ENCODE results near the gene SERPINB4.
"Not testable (repeated sequence)": the region's sequence is repeated elsewhere in the genome, so short reads cannot be mapped to it uniquely, and the experiment has no call there.

The SERPINB4 gene

DNA sequence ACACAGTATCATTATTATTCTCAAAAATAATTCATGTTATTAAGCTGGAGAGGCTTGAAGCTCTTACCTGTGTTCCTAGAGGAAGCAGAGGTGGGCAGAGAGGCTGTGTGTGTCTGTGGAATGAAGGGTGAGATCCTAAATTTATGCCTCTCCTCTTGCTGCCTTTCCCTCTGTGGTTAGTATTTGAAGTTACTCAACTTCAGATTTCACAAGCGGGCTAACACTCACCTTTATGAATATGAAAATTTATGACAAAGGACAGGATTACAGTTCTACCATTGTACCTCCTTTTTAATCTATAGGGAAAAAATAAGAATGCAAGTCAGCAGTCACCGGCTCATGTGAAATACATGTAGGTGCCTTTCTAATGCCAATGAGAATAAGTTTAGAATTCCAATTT, at the start of gene SERPINB4:
Gene SERPINB4 (minus strand): TSS at position 115 of the 400 bp plus-strand sequence. CDS start 679 bp downstream, outside the sequence.
- DNase-seq = not testable (repeated sequence)

DNA sequence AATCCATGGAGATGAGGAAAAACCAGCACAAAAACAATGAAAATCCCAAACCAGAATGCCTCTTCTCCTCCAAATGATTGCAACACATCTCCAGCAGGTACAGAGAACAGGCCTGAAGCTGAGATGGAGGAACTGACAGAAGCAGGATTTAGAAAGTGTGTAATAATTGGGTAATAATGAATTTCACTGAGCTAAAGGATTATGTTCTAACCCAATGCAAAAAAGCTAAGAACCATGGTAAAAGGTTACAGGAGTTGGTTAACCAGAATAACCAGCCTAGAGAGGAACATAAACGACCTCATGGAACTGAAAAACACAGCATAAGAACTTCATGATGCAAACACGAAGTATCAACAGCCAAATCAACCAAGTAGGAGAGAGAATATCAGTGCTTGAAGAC, 45.0 kb upstream of the SERPINB4 start:
- DNase-seq = no peak

DNA sequence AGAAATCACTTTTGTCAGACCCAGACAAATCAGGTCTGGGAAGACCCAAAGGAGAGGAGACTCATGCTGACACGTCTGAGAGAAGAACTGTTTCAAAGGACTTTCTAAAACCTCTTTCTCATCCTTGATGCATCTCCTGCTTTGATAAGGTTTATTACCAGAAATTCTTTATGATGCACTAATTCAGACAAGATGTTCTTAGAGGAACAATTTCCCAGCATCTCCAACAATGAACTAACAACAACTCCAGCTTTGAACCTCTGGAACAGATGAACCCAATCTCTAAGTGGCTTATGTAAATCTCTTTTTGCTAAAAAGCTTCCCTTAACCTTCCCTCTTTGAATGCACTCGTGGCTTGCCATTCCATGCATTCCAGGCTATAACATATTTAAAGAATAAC, 42.8 kb upstream of the SERPINB4 start:
- no peak for DNase-seq

DNA sequence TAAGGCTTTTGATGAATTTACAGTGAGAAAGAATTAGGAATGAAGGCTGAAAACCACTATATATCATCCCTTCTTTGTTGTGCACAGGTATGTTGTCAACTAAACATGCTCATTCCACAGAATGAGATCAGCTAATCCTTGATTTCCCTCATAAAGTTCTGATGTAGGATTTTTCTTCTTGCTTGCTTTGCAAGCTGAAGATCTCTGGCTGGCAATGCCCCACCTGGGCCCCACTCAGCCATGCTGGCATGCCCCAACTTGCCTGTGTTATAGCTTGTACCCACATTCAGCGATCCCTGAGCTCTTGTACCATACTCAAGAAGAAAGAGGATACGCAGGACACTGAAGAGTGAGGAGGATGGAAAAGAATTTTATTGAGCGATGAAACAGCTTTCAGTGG, 40.7 kb upstream of the SERPINB4 start:
- no peak for DNase-seq

DNA sequence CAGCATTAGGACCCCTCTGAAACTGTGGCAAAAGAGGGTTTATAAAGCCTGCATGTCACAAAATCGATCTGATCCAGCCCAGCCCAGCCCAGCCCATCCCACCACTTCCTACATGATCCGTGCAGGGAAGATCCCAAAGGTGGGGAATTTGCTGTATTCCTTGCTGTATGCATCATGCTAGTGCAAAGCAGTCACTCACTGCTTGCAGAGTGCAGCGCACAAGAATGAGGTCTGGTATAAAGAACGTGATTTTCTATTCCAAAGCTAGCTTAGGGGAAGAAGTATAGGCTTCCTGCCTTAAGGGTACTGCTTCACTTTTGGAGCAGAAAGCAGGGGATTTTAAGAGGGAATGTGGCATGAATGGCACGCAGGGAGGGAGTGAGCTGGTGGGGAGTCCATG, 39.8 kb upstream of the SERPINB4 start:
- DNase-seq = no peak

DNA sequence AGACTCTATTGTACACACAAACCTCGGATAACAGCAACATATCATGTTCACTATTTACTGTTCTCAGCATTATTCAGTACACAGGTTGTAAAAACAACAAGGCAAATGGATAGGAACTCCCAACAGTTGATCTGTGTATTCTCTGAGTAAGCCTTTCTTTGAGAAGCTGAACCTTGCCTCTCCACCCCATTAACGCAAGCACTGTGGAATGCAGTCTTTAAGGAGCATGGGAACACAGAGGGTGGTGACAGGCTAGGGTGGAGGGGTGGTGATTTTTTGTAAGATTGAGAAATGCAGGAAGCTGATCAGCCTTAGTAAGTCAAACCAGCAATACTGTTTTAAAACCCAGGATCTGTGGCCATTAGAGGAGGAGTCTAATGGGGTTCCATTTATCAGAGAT, 39.1 kb upstream of the SERPINB4 start:
- no peak for DNase-seq

DNA sequence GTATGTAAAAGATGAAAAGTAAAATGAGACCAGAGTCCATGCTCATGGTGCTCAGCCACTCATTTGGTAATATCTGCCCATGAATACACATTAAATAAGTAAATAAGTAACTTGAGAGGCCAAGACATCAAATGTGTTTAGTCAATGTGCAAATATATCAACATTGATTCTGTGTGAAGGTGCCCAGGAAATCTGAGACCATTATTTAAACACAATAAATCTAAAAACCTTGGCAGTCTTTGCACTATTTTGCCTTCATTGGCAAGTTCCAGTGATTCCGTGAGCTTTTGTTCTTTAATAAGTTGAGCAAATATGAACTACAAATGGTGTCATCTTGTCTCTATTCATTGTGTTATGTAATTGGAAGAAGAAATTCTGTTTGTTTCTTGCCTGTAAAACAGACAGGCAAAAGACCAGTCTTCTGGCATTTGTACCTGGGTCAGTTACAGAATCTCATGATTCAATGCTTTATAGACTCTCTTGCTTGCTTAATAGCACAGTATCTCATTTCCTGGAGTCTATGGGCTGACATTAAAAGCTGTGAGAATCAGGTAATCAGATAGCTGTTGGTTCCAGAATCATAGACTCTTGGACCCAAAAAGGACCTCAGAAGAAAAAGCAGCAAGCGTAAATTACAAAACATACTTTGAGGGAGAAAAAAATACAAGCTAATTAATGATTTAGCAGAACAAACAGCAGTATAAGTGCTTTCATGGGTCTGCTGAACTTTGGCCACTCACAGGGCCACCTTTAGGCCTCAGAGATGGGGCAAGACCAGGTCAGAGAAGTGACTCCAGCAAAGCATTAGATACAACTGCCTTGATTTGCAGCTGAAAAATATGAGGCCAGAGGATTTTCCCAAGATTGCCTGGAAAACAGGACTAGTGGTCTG, 37.6 kb upstream of the SERPINB4 start:
- no peak for DNase-seq

DNA sequence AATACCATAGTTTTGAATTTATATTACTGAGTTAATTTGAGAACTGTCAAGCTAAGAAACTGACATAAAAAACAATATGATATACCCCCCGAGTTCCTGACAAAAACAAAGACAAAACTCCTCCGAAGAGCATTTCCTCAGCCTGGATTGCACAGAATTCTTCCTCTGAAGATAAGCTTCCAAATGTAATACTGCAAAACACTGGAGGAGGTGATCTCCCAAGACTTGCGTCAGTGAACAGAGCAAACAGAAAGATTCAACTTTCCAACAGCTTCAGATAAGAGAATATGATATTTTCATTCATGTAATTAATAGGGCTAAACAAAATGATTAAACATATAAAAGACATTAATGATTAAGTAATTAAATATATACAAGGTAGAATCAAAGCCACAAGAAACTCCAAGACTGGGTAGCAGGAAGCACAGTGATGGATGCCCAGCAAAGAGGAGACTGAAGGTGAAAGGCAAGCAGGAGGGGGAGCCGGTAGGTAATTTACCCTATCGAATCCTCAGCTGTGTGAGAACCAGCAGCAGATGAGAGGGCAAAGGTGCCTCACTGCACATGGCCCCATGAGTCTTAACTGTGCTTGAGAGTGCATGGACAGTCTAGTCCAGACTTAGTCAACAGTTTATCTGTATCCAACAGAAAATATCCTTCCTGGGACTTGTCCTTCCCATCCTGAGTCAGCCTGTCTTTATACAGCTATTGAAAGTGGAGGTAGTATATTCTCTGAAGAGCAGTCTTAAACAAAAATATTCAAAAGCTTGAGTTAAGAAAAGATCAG, 36.0 kb upstream of the SERPINB4 start:
- DNase-seq = no peak

DNA sequence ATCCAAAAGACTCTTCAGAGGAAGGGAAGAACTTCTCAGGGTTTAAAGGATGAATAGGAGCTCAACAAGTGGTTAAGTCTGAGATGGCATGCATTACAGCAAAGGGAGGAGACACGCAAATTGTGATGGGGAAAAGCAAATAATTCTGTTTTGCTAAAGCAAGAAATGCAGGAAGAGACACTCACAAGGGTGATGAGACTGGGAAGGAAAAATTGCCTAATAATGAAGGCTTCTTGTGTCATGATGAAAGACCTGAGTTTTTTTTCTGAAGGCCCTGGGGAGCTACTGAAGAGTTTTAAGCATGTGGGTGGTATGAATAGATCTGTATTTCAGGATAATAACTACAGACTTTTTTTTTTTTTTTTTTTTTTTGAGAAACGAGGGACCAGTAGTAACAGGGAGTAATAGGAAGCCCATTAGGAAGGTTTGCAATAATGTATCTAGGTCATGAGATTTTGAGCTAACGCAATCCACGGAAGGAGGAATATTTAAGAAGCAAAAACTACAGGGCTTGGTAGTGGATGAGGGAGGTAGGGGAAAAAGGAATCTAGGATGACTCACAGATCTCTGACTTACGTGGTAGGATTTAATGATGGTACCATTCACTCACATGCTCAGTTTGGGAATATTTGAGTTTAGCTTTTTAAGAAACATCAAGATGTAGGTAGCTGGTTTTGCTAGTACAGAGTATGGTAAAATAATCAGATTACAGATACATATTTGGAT, 33.6 kb upstream of the SERPINB4 start:
- DNase-seq = no peak

DNA sequence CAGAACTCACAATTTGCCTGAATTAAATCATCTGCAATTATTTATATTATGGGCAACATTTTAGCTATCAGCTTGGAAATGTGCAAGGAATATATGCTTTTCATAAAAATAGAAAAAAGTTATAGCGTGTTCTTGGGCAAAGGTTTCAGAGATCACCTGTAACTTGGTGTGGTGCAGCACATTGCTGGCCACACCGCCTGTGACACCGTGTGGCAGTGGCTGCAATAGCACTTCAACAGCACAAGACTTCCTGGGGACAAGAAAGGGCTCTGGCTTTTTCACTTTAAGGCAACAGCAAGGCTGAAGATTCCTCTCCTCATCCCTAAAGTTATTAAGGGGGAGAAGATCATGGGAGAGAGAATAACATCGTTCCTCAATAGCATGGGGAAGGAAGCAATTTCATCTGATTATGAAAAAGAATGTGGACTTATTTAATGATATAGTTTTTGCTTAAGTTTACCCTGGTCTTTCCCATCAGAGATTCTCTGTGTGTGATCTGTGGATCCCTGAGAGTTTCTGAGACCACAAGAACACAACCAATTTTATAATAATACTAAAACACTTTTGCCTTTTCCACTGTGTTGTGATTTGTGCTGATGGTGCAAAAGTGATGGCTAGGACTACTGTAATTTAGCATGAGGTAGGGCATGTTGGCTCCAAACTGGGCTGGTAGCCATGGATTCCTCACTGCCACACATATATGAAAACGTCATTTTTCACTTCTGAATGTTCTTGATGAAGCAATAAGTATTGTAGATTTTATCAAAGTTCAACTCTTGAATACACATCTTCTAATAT, 32.7 kb upstream of the SERPINB4 start:
- no peak for DNase-seq

DNA sequence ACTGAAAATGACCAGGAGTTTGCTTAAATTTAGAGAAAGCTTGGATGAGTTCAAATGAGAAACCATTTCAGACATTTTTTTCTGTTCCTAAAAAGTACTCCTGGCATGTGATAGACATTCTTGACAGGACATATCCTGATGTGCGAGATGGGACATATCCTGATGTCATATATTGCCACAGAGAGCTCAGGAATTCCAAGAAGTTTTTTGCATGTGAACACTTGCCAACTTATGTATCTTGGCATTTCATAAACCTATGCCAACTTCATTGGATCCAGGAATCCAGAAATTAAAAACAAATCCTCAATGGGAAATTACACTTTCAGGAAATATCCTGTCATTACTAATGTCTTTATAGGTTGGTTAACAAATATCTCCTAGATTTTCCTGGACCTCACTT, 20.5 kb upstream of the SERPINB4 start:
- no peak for DNase-seq

DNA sequence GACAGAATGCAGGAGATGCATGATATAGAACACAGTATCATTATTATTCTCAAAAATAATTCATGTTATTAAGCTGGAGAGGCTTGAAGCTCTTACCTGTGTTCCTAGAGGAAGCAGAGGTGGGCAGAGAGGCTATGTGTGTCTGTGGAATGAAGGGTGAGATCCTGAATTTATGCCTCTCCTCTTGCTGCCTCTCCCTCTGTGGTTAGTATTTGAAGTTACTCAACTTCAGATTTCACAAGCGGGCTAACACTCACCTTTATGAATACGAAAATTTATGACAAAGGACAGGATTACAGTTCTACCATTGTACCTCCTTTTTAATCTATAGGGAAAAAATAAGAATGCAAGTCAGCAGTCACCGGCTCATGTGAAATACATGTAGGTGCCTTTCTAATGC, 17.7 kb upstream of the SERPINB4 start, which contains the start of gene SERPINB3:
Gene SERPINB3 (minus strand): TSS at position 144 of the 400 bp plus-strand sequence. CDS start 677 bp downstream, outside the sequence.
- DNase-seq = not testable (repeated sequence)

DNA sequence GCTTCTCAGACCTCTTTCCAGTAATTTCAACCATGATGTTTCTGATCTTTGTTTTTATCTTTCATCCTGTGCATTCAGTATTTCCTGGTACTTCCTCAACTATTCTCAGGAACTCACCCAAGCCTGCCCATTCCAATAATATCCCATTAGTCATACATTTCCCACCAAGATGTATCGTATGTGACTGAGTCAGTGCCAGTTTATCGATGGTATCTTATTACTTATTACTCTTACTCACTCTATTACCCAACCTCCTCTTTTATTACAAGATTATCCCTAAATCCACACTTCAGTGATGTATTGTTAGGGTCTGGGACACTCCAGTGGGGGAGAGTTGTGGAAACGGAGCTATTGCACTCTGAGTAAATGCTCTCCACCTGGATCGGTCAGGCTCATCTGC, 14.9 kb upstream of the SERPINB4 start:
- DNase-seq = not testable (repeated sequence)

DNA sequence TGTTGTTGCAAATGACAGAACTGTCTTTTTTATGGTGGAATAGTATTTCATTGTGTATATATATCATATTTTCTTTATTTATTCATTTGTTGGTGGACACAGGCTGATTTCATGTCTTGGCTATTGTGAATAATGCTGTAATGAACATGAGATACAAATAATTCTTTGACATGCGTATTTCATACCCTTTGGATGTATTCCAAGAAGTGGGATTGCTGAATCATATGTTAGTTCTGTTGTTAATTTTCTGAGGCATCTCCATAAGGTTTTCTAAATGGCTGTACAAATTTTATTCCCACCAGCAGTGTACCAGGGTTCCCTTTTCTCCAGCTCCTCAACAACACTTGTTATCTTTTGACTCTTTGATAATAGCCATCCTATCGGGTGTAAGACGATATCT, 6.2 kb upstream of the SERPINB4 start:
- DNase-seq = not testable (repeated sequence)

DNA sequence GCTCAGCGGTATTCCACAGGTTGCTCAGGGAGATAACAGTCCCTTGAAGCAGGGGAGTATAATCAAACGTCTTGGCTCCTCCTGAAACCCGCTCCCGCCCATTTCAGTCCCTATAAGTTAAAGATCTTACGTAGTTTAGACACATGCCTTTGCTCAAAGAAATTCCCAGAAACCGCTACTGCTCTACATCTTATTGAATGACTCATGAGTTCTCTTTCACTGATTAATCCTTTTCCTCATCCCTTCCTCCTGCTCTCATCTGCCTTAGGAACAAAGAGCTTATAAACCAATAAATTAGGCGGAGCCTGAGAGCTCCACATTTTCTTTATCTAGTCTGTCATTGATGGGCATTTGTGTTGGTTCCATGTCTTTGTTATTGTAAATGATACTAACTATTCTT, 4.2 kb upstream of the SERPINB4 start:
- no peak for DNase-seq

DNA sequence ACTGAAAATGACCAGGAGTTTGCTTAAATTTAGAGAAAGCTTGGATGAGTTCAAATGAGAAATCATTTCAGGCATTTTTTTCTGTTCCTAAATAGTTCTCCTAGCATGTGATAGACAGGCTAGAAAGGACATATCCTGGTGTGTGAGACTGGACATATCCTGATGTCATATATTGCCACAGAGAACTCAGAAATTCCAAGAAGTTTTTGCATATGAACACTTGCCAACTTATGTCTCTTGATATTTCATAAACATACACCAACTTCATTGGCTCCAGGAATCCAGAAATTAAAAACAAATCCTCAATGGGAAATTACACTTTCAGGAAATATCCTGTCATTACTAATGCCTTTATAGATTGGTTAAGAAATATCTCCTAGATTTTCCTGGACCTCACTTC, 2.9 kb upstream of the SERPINB4 start:
- DNase-seq = no peak

DNA sequence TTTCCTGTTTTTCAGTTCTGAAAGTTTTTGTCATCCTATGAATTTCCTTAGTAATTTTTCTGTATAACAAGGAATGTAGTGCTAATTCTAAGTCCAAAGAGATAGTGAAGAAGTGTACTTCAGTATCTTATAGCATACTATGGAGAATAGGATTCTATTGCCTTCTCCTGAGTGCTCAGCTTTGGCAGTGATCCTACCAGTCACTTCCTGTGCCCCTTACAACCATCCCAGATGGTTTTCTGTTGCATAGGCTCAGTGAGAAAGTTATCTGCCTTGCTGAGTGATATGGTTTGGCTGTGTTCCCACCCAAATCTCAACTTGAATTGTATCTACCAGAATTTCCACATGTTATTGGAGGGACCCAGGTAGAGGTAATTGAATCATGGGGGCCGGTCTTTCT, 638 bp upstream of the SERPINB4 start:
- DNase-seq = not testable (repeated sequence)

DNA sequence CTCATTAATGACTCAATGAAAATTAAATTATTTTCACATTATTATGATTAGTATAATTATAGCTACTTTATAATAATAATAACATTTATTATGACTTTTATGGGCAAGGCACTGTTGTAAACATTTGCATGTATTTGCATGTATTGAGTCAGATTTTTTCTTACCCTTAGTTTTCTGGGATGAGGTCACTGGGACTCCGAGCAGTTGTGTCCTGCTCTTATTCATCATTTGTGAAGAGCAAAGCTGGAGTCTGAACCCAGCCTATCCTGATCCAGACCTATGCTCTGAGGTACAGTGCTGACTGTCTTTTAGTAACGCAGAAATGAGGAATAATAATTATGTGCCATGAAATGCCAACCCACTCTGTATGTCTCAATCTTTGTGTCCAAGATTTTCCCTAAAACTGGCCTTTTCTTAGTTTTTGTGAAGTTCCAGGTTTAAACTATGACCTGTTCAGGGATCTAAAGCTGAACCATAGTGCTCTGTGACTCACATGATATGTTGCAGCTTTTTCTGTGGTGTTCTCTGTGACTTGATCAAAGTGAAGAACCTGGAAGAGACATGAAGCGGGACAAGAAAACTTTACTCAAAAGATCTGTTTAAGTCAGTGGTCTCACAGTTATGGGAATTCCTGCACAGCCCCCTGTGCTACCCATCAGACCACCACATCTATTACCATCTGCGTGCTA, 1.2 kb downstream of the SERPINB4 start:
- DNase-seq = not testable (repeated sequence)

DNA sequence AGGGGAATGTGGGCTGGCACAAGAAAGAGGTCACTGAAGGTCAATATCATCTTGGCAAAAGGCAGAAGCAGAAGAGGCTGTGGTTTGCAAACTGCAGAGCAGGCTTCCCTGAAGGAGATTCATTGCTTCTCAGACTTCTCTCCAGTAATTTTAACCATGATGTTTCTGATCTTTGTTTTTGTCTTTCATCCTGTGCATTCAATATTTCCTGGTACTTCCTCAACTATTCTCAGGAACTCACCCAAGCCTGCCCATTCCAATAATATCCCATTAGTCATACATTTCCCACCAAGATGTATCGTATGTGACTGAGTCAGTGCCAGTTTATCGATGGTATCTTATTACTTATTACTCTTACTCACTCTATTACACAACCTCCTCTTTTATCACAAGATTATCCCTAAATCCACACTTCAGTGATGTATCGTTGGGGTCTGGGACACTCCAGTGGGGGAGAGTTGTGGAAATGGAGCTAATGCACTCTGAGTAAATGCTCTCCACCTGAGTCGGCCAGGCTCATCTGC, 2.8 kb downstream of the SERPINB4 start:
- not testable (repeated sequence) for DNase-seq

DNA sequence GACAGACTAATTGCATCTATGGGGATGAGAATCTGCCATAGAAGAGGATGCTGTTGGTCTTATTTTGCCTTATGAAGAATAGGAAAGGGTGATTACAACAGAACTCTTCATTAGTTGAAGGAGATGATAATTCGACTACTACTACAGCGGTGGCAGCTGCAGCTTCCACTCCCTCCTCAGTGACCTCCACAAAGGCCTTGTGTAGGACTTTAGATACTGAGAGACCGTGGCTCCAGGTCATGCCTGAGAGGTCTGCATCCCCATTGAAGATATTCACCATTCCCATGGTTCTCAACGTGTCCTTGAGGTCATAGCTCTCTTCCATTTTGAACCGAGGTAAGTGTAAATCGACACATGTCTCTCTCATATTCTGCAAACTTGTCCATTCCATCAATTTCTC, 6.4 kb downstream of the SERPINB4 start:
- DNase-seq = no peak

DNA sequence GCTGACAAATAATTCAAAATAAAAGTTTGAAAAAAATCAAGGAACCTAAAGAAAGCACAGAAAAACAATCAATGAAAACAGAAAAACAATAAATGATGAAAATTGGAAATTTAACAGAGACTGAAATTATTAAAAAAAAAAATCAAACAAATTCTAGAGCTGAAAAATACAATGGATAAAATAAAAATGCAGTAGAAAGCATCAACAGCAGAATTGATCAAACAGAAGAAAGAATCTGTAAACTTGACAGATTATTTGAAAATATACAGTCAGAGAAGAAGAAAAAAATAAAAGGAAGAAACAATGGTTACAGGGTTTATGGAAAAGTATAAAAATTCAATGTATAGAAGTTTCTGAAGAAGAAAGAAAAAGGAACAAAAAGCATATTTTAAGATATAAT, 16.2 kb downstream of the SERPINB4 start:
- no peak for DNase-seq
